Sigmoid colon (tissue), 4 donors: Measurements from ENCODE around the gene ZNF726.

Experiments used
- CTCF ChIP-seq, 4 experiments: fragments of 450-650 bp in 3 of 4; fragments of 200-600 bp in 1 of 4; IDR thresholded peaks; one replicate each; pipeline ENCODE4 v1.5.1; 2016 to 2019; ENCODE audit warnings: antibody characterized with exemption in 4 of 4, mild to moderate bottlenecking in 3 of 4, moderate library complexity in 2 of 4
- EP300 ChIP-seq, 4 donors: sonication (generic); formaldehyde crosslinking; IDR thresholded peaks; one replicate each; pipeline ENCODE4 v1.6.1; 2017; ENCODE audit warnings: antibody characterized with exemption in 4 of 4
- POLR2A ChIP-seq, 2 donors: fragments of 450-650 bp; IDR thresholded peaks; one replicate each; pipeline ENCODE4 v1.6.1; 2016; ENCODE audit warnings: antibody characterized with exemption in 2 of 2, mild to moderate bottlenecking in 2 of 2, moderate library complexity in 2 of 2
- POLR2AphosphoS5 ChIP-seq, 4 donors: sonication (generic); formaldehyde crosslinking; IDR thresholded peaks; one replicate each; pipeline ENCODE4 v1.6.1; 2017; ENCODE audit warnings: antibody characterized with exemption in 4 of 4

DNA sequence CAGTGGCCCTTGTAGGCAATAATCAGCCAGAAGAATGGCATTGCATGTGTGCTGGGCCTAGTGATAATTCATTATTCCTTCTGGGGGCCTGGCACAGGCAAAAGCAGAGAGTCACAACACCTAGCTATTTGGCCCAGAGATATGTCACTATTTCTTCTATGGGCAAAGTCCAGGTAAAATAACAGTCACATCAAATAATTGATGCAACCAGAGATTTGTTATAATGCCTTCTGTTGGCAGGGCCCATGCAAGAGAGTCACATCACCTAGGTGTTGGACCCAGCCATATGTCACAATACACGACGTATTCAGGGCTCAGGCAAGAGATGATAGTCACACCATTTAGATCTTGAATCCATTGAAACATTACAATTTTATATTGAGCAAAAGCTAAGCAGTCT, 66.1 kb downstream of the ZNF726 start:
- TF ChIP-seq POLR2AphosphoS5 (IDR thresholded peaks at IDR 0.05) (no peak), CTCF (IDR thresholded peaks at IDR 0.05) (no peak), POLR2A (IDR thresholded peaks at IDR 0.05) (no peak), EP300 (IDR thresholded peaks at IDR 0.05) (no peak)
